PC-9 (cell line): ENCODE results near the gene E2F3.

Source experiments
- CTCF ChIP-seq: fragments of 200-600 bp; sonication (generic); conservative IDR thresholded peaks from 2 replicates; pipeline ENCODE4 v1.6.1; 2017; ENCODE audit warnings: mixed run types, antibody characterized with exemption, mild to moderate bottlenecking, moderate library complexity
- EZH2 ChIP-seq: fragments of 200-600 bp; sonication (generic); IDR thresholded peaks from 2 replicates; pipeline ENCODE4 v1.8.0; 2017; ENCODE audit warnings: antibody characterized with exemption, low read depth

DNA sequence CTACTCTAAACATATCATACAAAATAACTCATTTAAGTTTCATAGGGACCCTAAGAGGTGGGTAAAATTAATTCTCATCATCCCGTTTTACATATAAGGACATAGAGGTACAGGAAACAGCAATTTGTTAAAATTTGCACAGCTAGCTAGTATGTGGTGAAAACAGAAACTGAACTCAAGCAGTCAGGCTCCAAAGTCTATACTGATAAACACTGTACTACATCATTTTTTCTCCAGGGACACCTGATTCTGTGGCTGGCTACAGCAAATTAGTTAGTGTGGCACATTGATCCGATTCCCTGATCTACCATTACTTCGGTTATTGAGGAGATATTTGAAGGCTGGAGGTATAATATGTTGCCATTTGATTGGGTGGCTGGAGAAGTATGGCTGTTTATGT lies 36.2 kb upstream of the E2F3 start:
- TF ChIP-seq CTCF (no peak), EZH2 (no peak)
